Lung (tissue), 12 donors: Measurements from ENCODE around the gene TFG. TPM values are rescaled to one million over a fixed set of nuclear protein-coding genes. Genes with fewer than 3 reads are reported as not detected.
A peak's percentile ranks its signal among the peaks of the same experiment; 100 is the strongest.

Experiments
- ATAC-seq: fragments of 200-7000 bp; cut with Tn5 transposase; one replicate; pipeline ENCODE4 v1.9.1; 2020; ENCODE audit warnings: moderate number of reproducible peaks; ENCODE audit not compliant: insufficient read depth, low FRiP score
- DNase-seq, 3 donors: peaks; one replicate each; pipeline ENCODE4 v3.0.0-alpha.2; 2013 to 2017
- H3K27ac ChIP-seq, 2 donors: one replicate each; pipeline ENCODE4 v1.5.1; 2013; ENCODE audit warnings: mild to moderate bottlenecking in 2 of 2, moderate library complexity in 2 of 2, control low read depth in 1 of 2, inconsistent platforms in 1 of 2, low read depth in 1 of 2, low read length in 1 of 2
- H3K27me3 ChIP-seq, 3 donors: one replicate each; pipeline ENCODE4 v1.5.1; 2013; ENCODE audit warnings: low read length in 2 of 3; ENCODE audit not compliant: control insufficient read depth in 3 of 3, insufficient read depth in 3 of 3
- H3K36me3 ChIP-seq, 4 donors: one replicate each; pipeline ENCODE4 v1.5.1; 2013; ENCODE audit warnings: low read length in 4 of 4, mild to moderate bottlenecking in 1 of 4, moderate library complexity in 1 of 4; ENCODE audit not compliant: control insufficient read depth in 4 of 4, insufficient read depth in 4 of 4
- H3K4me1 ChIP-seq, 5 donors: one replicate each; pipeline ENCODE4 v1.5.1; 2013; ENCODE audit warnings: low read length in 5 of 5, mild to moderate bottlenecking in 2 of 5, moderate library complexity in 1 of 5; ENCODE audit not compliant: control insufficient read depth in 5 of 5, insufficient read depth in 5 of 5
- H3K4me3 ChIP-seq: one replicate; pipeline ENCODE4 v1.5.1; 2013; ENCODE audit warnings: mild to moderate bottlenecking, control low read depth, moderate library complexity
- H3K9ac ChIP-seq, 2 donors: one replicate each; pipeline ENCODE4 v1.5.1; 2013; ENCODE audit warnings: low read length in 2 of 2, control low read depth in 1 of 2; ENCODE audit not compliant: insufficient read depth in 1 of 2
- H3K9me3 ChIP-seq, 4 donors: one replicate each; pipeline ENCODE4 v1.5.1; 2013; ENCODE audit warnings: low read length in 3 of 4, mild to moderate bottlenecking in 1 of 4, moderate library complexity in 1 of 4; ENCODE audit not compliant: control insufficient read depth in 4 of 4, insufficient read depth in 3 of 4
- CTCF ChIP-seq: IDR thresholded peaks from 2 replicates; pipeline ENCODE4 v1.5.1; 2012; ENCODE audit warnings: mild to moderate bottlenecking; ENCODE audit errors: control extremely low read depth, extremely low read depth
- WGBS, 2 donors: extraction: QIAGEN DNeasy Blood & Tissue Kit; methylation state at CpG; one replicate each; pipeline ENCODE4 v1.1.7; 2013; 5-methylcytosine and 5-hydroxymethylcytosine counted together
- polyA plus RNA-seq, 2 donors: library from polyadenylated mRNA; stranded (reverse); fragments of 200-250 nt; gene quantifications; one replicate each; pipeline ENCODE4 v1.2.1, GENCODE V29; 2013
- total RNA-seq, 2 donors: library from RNA; depleted of rRNA in 1 of 2; stranded (reverse); fragments of >200 nt in 1 of 2; gene quantifications; one replicate each; pipeline ENCODE4 v1.2.1, GENCODE V29; 2014 to 2021
- donor health status: control.
- donor health status: control.
- donor health status: Bipolar disorder and iron deficiency.
- donor health status: healthy.
- donor health status: DM: yes; HTN: yes; CAD: no.

The TFG gene
- total and polyA plus RNA-seq, 4 donors, result 38.7 to 72.7 (median 65.2) TPM

DNA sequence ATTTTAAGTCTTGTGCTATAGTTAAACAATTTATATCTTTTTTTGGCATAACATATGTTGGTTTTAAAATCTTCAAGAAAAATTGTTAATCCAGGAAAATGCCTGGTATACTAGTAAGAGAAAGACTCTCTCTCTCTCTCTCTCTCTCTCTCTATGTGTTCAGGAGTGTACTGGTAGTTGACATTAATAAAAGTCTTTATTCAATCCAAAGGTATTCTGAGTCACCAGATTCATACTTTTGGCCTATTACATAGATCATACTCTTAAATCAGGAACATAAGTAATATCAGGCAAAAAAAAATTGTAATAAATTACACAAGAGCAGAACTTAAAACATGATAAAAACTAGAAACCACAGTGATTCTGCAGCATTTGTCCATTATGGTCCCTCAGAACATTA is 70.2 kb downstream of the TFG start:
- H3K27ac ChIP-seq, result no peak overlapping the region
- DNase-seq (no peak), ATAC-seq (no peak)
- H3K9me3 ChIP-seq, result no peaks in the 10 kb centered on the region
- no peak overlapping the region for H3K4me3 ChIP-seq
- H3K4me1 ChIP-seq, result peaks cover 0 to 17% (median 0%) of the 10 kb centered on the region in 5 donors
- no peak overlapping the region for H3K9ac ChIP-seq
- no peak for TF ChIP-seq CTCF
- H3K27me3 ChIP-seq, result no peaks in the 10 kb centered on the region
- peaks cover 0 to 29% (median 3%) of the 10 kb centered on the region in 4 donors for H3K36me3 ChIP-seq

DNA sequence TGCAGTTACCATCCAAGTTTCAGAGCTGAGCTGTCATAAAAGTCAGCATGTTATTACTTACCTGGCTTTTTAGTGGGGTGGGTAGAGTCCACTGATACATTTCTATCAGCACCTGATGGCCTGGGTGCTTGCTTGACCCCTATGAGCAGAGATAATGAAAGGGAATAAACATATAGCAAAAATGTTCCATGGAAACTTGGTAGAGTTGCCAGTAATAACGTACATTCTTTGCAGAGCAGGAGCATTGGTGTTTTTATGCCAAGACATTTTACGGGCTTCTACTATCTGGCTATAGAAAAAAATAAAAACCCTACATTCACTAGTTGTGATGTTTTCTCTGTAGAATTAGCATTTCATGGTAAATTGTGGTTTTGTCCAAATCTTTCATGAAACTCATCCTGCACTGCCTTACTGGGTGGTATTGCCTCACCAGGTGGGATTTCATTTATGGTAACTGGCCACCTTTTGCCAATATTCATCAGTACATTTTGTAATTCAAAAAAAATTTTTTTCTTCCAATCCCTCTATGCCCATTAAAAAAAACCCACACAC is 70.9 kb downstream of the TFG start:
- no peak for DNase-seq
- no peak for ATAC-seq
- no peak overlapping the region for H3K9ac ChIP-seq
- H3K27ac ChIP-seq, result no peak overlapping the region
- peaks cover 0 to 17% (median 0%) of the 10 kb centered on the region in 5 donors for H3K4me1 ChIP-seq
- 89% methylated on average over 2 of the region's 2 CpGs for WGBS, 2 donors
- H3K27me3 ChIP-seq, result no peaks in the 10 kb centered on the region
- H3K4me3 ChIP-seq, result no peak overlapping the region
- peaks cover 0 to 30% (median 3%) of the 10 kb centered on the region in 4 donors for H3K36me3 ChIP-seq
- no peak for TF ChIP-seq CTCF
- H3K9me3 ChIP-seq, result peaks cover 0 to under 1% (median 0%) of the 10 kb centered on the region in 4 donors

DNA sequence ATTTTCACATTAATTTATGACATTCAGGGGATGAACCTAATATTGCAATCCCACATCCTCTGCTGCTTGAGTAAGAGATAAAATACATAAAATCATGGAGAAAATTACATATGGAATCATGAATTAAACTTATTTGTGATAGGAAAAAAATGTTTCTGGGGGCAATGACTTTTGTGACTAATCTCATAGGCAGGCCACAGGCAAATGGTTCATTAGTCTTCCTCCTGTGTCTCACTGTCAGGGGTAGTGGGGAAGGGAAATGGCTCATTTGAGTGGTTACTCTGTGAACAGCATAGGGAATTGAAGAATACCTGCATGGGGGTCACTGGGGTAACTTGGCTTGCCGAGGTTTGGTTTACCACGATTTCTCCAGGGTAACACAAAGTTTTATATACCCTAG is 72.0 kb downstream of the TFG start:
- Histone ChIP-seq H3K9ac (no peak overlapping the region), H3K4me3 (no peak overlapping the region), H3K9me3 (peaks cover 0 to 8% (median 2%) of the 10 kb centered on the region in 4 donors), H3K27ac (no peak overlapping the region), H3K27me3 (no peaks in the 10 kb centered on the region), H3K4me1 (peaks cover 0 to 17% (median 0%) of the 10 kb centered on the region in 5 donors), H3K36me3 (peaks cover 0 to 30% (median 7%) of the 10 kb centered on the region in 4 donors)
- ATAC-seq, result no peak
- TF ChIP-seq CTCF, result no peak
- 93 to 95% methylated on average over 2 of the region's 2 CpGs for WGBS, 2 donors
- DNase-seq, result no peak

- WGBS, 2 donors, result 60 to 72% methylated on average over 2 of the region's 2 CpGs
- H3K27me3 ChIP-seq, result no peaks in the 10 kb centered on the region
- no peak for TF ChIP-seq CTCF
These were observed 73.1 kb downstream of the TFG start for GRCh38 chr3:100782348-100782747.

More at GRCh38 chr3:100782348-100782747, 73.1 kb downstream of the TFG start:
- Histone ChIP-seq H3K4me3 (no peak overlapping the region), H3K4me1 (peaks cover 0 to 17% (median 0%) of the 10 kb centered on the region in 5 donors), H3K9me3 (peaks cover 0 to 8% (median 2%) of the 10 kb centered on the region in 4 donors), H3K27ac (no peak overlapping the region), H3K9ac (no peak overlapping the region), H3K36me3 (peaks cover 0 to 20% (median 5%) of the 10 kb centered on the region in 4 donors)
- ATAC-seq (no peak), DNase-seq (peak; percentile 51 to 87 (median 84))
